NCI-H1417 (cell line): ENCODE data around the gene FOXC1.

Source experiments
- DNase-seq, 3 experiments: peaks; one replicate each; lab custom pipeline; 2025; lab: John Stamatoyannopoulos, UW

Gene FOXC1

GRCh38 chr6:1584996-1585668, 24.6 kb upstream of the FOXC1 start:
- DNase-seq = no peak

GRCh38 chr6:1585669-1586049, 24.1 kb upstream of the FOXC1 start:
- DNase-seq = no peak

DNA sequence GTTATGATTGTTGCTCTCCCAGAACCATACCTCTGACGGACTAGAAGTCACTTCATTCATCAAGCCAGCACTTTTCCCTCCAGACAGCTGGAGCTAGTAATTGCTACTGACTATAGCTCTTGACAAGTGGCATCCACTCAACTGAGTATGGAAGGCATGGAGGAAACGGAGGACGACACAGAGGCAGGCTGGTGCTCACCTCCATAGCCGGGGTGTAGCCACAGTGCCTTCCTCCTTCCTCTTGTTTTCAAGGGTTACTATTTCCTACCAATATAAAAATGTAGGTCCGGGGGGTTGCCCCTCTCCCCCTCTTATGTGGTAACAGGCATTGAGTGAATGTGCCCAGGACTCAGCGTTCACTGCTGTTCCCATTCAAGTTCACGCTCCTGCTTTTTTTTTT, 23.5 kb upstream of the FOXC1 start:
- DNase-seq = no peak

GRCh38 chr6:1586861-1587450, 22.8 kb upstream of the FOXC1 start:
- DNase-seq = no peak

DNA sequence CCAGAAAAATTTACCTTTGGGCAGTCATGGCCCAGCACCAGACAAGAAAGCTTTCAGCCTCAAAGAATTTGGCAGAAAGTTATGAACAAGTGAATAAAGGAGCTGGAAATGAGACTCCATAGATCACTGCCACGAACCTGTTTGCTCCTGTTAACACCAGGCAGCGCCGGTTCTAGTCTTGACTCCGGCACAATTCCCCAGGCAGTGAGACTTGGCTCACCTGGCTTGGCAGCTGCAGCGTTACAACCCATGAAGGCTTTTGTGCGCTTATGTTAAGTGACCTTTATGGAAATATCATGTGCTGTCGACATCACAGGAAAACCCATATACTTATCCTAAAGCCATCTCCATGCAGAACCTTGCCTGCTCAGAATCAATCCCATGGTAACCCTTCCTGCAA, 22.2 kb upstream of the FOXC1 start:
- DNase-seq = no peak

GRCh38 chr6:1587977-1588376, 21.7 kb upstream of the FOXC1 start:
- no peak for DNase-seq

DNA sequence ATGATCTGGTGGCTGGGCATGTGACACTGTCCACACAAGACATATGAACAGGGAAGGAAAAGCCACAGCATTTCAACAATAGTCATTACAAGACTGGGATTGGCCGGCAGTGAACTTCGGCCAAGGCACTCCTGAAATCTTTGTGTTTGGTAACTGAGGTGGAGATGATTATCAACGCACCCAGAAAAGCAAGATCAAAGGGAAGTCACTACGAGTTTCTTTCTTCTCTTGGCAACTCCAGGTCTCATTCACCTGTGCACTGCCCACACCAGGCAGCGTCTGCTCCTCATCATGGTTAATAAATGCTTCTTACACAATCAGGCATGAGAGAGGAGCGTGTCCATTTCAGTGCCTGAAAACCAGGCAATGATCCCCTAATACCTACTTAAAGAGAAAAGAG, 20.5 kb upstream of the FOXC1 start:
- no peak for DNase-seq

GRCh38 chr6:1590580-1590979, 19.1 kb upstream of the FOXC1 start:
- no peak for DNase-seq

DNA sequence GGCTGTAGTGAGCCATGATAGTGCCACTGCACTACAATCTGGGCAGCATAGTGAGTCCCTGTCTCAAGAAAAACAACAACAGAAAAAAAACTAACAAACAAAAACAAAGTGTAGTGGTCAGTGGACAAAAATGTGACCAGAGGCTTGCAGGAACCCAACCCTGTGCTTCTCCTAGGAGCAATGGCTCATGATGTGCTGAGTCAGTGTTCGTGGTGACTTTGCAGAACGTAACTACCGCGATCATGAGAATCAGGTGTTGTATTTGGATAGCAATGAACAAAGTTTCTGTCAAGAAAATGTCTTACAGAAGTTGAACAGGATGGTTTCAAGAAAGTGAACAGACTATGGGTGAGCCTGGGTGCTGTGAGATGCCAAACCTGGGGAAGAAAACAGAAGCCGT, 18.5 kb upstream of the FOXC1 start:
- DNase-seq = no peak

DNA sequence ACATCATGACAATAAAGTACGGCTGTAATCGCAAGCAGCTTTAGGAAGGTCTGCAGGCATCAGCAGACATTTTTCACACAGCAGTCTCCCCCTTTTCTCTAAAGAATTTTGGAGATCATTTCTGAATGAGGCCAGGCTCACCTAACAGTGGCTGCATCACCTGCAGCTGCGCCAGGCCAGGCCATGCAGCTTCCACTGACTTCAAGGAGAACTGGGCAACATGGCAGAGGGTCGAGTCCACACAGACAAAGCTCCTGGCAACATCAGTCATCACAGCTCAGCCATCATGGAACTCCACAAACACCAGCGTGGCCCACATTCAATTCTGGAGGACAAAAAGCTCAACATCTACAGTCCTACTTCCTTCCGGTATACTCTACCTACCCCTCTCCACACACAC, 17.8 kb upstream of the FOXC1 start:
- DNase-seq = no peak

DNA sequence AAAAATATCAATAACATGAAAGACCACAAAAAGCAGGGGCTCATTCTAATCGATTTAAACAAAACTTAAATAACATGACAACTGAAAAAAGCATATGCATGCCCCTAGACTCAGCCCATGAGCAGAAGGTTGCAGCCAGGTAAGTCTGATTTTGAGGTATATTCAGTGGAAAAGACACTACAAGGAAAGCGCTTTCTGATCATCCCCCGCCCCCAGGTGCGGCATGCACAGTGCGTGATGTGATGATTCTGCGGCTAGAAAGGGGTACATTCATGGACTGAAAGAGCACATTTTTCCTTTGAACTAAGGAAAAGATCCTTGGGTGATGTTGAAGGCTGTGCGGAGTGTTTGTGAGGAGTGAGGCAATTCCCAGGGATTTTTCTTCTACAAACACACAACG, 16.9 kb upstream of the FOXC1 start:
- no peak for DNase-seq

- DNase-seq = no peak
These were observed 16.3 kb upstream of the FOXC1 start for GRCh38 chr6:1593286-1593957.

GRCh38 chr6:1593958-1594314, 15.8 kb upstream of the FOXC1 start:
- DNase-seq = no peak

DNA sequence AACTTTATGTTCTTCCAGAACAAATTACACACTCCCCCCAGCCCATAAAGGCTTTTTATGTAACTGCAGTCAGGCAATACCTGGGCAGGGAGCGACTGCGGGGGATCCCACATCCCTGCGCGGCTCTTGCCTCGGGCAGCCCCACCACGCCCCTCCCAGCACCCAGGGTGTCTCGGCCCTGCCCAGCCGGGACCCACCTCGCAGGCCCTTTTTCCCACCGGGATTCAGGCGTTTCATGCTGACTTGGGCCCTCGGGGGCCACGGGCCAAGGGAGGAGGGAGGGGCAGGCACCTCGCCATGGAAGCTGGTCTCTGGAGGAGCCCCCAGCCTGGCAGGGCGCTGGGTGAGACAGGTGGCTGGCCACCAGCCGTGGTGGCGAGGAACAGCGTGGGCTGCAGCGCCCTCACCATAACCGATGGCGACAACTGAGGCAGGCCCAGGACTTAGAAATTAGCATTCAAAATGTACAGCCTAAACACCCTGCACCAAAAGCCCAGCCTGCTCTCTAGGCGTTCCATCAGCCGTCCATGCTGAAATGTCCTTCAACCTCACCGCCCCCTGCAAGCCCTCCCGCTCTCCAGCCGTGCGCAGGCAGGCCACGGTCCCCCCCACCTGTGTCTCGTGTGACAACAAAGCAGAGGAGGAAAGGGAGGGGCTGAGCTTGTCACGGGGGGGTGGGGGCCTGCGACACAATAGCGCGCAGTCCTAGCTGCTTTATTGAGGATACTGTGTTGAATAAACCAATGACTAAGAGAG, 15.1 kb upstream of the FOXC1 start:
- no peak for DNase-seq

DNA sequence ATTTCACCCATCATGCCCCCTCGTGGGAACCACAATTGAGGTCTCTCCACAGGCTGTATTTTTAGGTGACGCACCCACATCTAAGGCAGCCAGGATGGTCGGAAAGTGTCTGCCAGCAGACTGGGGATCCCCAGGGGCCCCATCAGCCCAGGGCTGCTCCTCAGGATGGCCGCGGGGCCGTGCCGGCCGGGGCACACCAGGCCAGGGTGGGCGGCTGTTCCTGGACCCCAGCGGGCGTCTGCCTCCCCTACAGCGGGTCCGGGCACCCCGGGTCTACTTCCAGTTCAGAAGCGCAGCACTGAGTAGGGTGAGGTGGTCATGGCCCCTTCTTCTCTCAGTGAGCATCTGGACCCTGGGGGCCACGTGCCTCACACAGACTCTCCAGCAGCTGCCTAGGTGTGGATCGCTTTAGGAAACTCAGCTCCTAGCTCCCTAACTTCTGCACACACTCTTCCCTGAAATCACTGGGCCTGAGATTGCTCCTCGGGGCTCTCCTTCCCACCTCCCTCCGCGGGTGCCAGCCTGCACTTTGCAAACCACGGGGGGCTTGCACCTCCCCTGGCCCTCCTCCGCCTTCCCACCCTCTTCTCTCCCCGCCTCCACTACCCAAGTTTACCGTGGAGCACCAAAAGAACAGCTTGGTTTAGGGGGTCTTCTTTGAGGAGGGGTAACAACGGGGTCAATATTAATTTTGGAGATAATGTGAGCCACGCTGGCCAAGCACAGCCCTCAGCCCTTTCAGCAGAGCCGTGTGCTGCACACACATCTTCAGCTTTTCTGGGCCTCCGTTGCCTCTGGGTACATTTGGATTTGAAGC, 14.2 kb upstream of the FOXC1 start:
- DNase-seq = no peak

DNA sequence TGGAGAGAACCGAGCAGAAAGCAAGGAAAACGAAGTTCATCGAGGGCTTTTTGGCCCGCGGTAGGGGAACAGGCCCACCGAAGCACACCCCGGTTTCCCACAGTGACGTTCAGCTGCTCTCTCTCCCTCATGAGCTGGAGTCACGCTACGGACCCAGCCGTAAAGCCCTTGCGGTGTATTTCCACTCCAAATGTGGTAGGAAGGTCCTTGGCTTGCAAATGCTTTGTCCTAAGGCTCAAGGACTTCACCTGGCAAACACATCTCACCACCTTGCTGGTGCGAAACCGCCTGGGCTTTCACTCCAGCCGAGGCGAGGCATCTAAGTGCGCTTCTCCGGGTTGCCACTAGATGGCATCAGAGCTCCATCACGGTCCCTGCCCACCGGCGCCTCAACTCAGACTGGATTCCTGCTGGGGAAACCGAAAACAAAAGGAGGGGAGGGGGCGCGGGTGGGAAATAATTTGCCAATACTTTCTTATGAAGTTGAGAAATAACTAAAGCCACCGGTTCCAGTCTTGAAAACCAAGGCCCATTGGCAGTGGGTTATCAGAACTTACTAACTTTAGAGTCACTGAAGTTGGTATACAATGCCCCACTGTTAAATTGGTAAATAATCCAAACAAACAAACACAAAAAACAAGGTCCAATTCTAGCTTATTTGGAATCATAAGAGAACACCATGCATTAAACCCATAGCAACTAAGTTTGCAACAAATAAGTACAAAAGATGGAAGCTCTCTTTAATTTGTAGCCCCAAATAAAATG, 13.4 kb upstream of the FOXC1 start:
- peak; percentile 38 to 77 (median 63) for DNase-seq

DNA sequence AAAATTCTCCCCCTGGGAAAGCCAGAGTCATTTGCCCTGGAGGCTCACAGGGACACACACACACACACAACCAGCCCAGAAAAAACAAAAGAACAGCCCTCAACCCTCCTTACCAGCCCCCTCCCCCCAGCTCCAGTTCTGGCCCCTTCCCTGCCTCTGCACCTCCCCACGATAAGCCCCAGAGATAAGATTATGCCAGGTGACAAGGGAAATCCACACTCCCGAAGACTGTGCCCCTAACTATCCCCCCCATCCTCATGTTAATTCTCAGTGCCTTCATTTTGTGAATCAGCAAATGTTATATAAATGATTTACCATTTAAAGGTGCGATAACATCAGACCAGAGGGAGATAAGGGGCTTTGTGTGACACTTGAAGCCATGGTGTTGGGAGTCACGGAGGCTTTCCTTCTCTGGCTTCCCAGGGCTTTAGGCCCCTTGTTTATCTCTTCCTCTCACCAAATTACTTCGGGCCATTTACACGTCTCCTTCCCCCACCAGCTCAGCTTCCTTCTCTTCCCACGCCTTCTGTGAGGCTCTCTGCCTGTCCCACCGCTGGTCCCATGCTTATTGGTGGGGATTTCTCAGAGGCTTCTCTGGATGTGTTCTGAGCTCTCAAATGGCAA, 12.5 kb upstream of the FOXC1 start:
- no peak for DNase-seq

GRCh38 chr6:1597924-1598323, 11.8 kb upstream of the FOXC1 start:
- no peak for DNase-seq

DNA sequence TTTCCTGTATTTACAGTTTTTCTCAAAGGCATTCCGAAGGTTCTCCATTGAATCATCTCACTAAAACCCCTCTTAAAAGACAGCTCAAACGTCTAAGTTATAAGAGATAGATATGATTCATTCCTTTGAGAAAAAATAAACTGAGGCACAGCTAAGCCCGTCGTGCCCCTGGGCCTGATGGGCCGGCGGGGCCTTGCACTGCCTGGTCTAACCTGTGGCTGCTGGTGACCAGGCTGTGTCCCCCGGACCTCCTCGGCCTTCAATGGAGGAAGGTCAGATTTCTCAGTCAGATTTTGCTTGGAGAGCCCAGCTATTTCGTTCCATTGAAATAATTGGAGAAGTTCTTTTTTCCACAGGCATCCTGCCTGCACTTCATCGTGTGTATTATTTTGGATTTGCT, 11.3 kb upstream of the FOXC1 start:
- no peak for DNase-seq

DNA sequence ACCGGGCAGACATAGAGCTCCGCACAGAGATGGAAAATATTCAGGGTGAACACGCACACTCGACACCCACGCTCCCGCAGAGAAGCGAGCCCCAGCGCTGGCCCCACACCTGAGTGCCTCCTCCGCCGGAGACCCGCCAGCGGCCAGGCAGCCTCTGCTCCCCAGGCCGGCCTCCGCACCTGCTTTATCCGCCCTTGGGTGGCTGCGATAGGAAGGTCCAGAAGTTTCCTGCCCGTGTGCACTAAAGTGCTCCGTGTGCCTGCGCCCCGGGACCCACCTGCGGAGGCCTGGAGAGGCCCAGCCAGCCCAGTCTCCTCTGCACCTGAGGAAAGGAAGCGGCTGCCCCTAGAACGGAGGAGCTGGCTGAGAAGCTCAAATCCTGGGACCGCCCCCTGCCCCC, 10.8 kb upstream of the FOXC1 start:
- no peak for DNase-seq

DNA sequence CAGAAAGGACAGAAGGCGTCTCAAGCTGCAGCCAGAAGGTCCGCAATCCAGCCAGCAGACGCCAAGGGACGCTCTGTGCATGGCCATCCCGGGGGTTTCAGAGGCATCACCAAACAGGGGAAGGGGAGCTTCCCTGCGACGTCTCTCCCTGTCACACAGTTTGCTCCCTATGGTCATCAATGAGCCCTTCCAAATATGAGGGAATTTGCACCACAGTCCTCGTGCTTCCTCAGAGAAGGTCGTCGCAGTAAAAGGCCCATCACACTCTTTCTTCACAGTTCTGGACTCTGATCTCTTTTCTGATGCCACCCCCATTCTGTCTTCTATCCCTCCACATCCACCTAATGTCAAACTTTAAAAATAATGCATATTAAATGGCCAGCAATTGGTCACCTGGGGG, 10.2 kb upstream of the FOXC1 start:
- no peak for DNase-seq
